GM12878 (cell line): ENCODE data around the gene SMIM17. TPM values are rescaled to one million over a fixed set of nuclear protein-coding genes. Genes with fewer than 3 reads are reported as not detected.

ENCODE experiments used
- ATAC-seq: fragments of 200-7000 bp; cut with Tn5 transposase; 3 replicates; pipeline ENCODE4 v1.9.1; 2020; ENCODE audit warnings: mild to moderate bottlenecking, moderate library complexity
- BruUV-seq: library from RNA; stranded (reverse); fragments of 400-500 nt; replicated peaks from 2 replicates; lab custom pipeline; 2021; lab: Mats Ljungman, UMichigan
- CTCF ChIA-PET: fragments of 300-600 bp; sonication (Branson Sonifier 250); formaldehyde crosslinking; extraction: SDS; loops from one replicate; lab custom pipeline; 2021; ENCODE audit warnings: inconsistent platforms; lab: Yijun Ruan, JAX
- POLR2A ChIA-PET: fragments of 350-600 bp; formaldehyde crosslinking; extraction: SDS; loops from one replicate; lab custom pipeline; 2021; ENCODE audit warnings: inconsistent platforms; lab: Charles Lee
- RAD21 ChIA-PET: fragments of 300-600 bp; sonication (Branson Sonifier 250); formaldehyde crosslinking; loops from one replicate; lab custom pipeline; 2023; ENCODE audit warnings: antibody characterized with exemption; ENCODE audit not compliant: unreplicated experiment; lab: Charles Lee
- SMC1A ChIA-PET: fragments of 300-600 bp; sonication (Branson Sonifier 250); formaldehyde crosslinking; loops from one replicate; lab custom pipeline; 2023; ENCODE audit not compliant: unreplicated experiment, uncharacterized antibody; lab: Charles Lee
- DNase-seq: peaks from one replicate; pipeline ENCODE4 v3.0.0-alpha.2; 2011; ENCODE audit warnings: low read depth, low spot score
- FAIRE-seq: peaks from 3 replicates; lab custom pipeline; 2011; peaks lifted over from hg19 to GRCh38; lab: Jason Lieb, UNC
- H2AFZ ChIP-seq: 2 replicates; pipeline ENCODE4 v1.6.0; 2011; ENCODE audit warnings: low read depth, low read length, control low read depth; ENCODE audit not compliant: control insufficient read depth
- H3K27ac ChIP-seq: 2 replicates; pipeline ENCODE4 v1.5.1; 2011; ENCODE audit warnings: control low read depth; ENCODE audit not compliant: control insufficient read depth, insufficient read depth
- H3K27me3 ChIP-seq, 2 experiments: replicated peaks in 1 of 2; 2 replicates each; pipeline versions ENCODE4 v1.6.0 to v1.6.1; 2011; ENCODE audit warnings: low read length in 1 of 2; ENCODE audit not compliant: control insufficient read depth in 2 of 2, insufficient read depth in 2 of 2
- H3K36me3 ChIP-seq, 2 experiments: 2 replicates each; pipeline ENCODE4 v1.5.1; 2011; ENCODE audit warnings: low read length in 1 of 2; ENCODE audit not compliant: control insufficient read depth in 2 of 2, insufficient read depth in 2 of 2
- H3K4me1 ChIP-seq: 2 replicates; pipeline ENCODE4 v1.6.1; 2011; ENCODE audit warnings: mild to moderate bottlenecking, low read length, moderate library complexity, mixed read lengths; ENCODE audit not compliant: control insufficient read depth, insufficient read depth
- H3K4me2 ChIP-seq: 2 replicates; pipeline ENCODE4 v1.6.0; 2011; ENCODE audit warnings: control low read depth; ENCODE audit not compliant: control insufficient read depth, insufficient read depth
- H3K4me3 ChIP-seq: fragments of 200-600 bp; sonication (generic); 2 replicates; pipeline ENCODE4 v1.5.1; 2016
- H3K79me2 ChIP-seq: 2 replicates; pipeline ENCODE4 v1.6.0; 2011; ENCODE audit warnings: low read length; ENCODE audit not compliant: control insufficient read depth, insufficient read depth
- H3K9ac ChIP-seq: 2 replicates; pipeline ENCODE4 v1.8.0; 2011; ENCODE audit warnings: low read length, control low read depth, mixed read lengths; ENCODE audit not compliant: control insufficient read depth, insufficient read depth
- H3K9me3 ChIP-seq: replicated peaks from 3 replicates; pipeline ENCODE4 v1.5.1; 2011; ENCODE audit warnings: mild to moderate bottlenecking, low read length; ENCODE audit not compliant: control insufficient read depth, insufficient read depth
- H4K20me1 ChIP-seq: 2 replicates; pipeline ENCODE4 v1.6.0; 2011; ENCODE audit not compliant: control insufficient read depth, insufficient read depth
- MTA2 ChIP-seq: fragments of 450-650 bp; IDR thresholded peaks from 2 replicates; pipeline ENCODE4 v1.6.1; 2016; ENCODE audit warnings: low read depth, mild to moderate bottlenecking, moderate library complexity
- MXI1 ChIP-seq: fragments of 150-350 bp; IDR thresholded peaks from 2 replicates; pipeline ENCODE4 v1.6.1; 2011; ENCODE audit warnings: low read depth, mild to moderate bottlenecking, inconsistent platforms, low read length, improper control_type of control experiment
- NBN ChIP-seq: fragments of 450-650 bp; IDR thresholded peaks from 2 replicates; pipeline ENCODE4 v1.6.1; 2016
- POLR2A ChIP-seq: IDR thresholded peaks from 2 replicates; pipeline ENCODE4 v1.6.1; 2011; ENCODE audit warnings: low read depth, mild to moderate bottlenecking, low read length
- RUNX3 ChIP-seq: IDR thresholded peaks from 2 replicates; pipeline ENCODE4 v1.6.1; 2012; ENCODE audit warnings: low read length, inconsistent platforms
- TAF1 ChIP-seq: IDR thresholded peaks from 2 replicates; pipeline ENCODE4 v1.6.1; 2011; ENCODE audit warnings: mild to moderate bottlenecking, low read depth, low read length, borderline replicate concordance
- ZNF24 ChIP-seq: fragments of 450-650 bp; IDR thresholded peaks from 2 replicates; pipeline ENCODE4 v1.6.1; 2017; ENCODE audit warnings: antibody characterized with exemption, mild to moderate bottlenecking
- WGBS: methylation state at CpG from one replicate; pipeline ENCODE4 v1.1.6; 2016; ENCODE audit warnings: low lambda C conversion rate; ENCODE audit not compliant: insufficient replicate concordance, insufficient coverage; ENCODE audit errors: missing lambda C conversion rate; 5-methylcytosine and 5-hydroxymethylcytosine counted together
- in situ Hi-C: fragments of 300-500 bp; cut with MboI; formaldehyde crosslinking; loops from 9 replicates; pipeline ENCODE4 v1.14.3; 2018; ENCODE audit warnings: mixed read lengths
- intact Hi-C: fragments of 100-400 bp; cut with micrococcal nuclease; formaldehyde crosslinking; loops from one replicate; pipeline ENCODE4 v1.14.2; 2022; ENCODE audit not compliant: unreplicated experiment
- polyA plus RNA-seq, 11 experiments: library from polyadenylated mRNA; depleted of rRNA in 4 of 11; unstranded in 6 of 11; stranded (reverse) in 5 of 11; fragments of >200 nt; fragmentation: Nextera tagmentation in 4 of 11; fragmentation: Illumina TruSeq in 1 of 11; extraction: Ambion mirVana in 4 of 11; extraction: Trizol in 1 of 11; gene quantifications; 1 replicate in 1 of 11; 2 replicates in 10 of 11; pipeline versions ENCODE4 v1.2.1 to v1.2.3, GENCODE V29; 2011 to 2016; ENCODE audit warnings: inconsistent platforms in 2 of 11, missing spikeins in 2 of 11, low read depth in 1 of 11
- total RNA-seq, 4 experiments: library from RNA; depleted of rRNA in 3 of 4; stranded (reverse); fragments of >200 nt in 3 of 4; fragmentation: Illumina TruSeq in 1 of 4; extraction: Trizol in 1 of 4; gene quantifications; 2 replicates each; pipeline versions ENCODE4 v1.2.1 to v1.2.3, GENCODE V29; 2013 to 2021
- TF ChIP-seq, protein P1 (sequence below): fragments of 450-650 bp; IDR thresholded peaks from 2 replicates; pipeline ENCODE4 v1.6.1; 2018; ENCODE audit warnings: borderline replicate concordance, mild to moderate bottlenecking; ENCODE audit not compliant: partially characterized antibody
- TF ChIP-seq, protein P2 (sequence below): IDR thresholded peaks from 2 replicates; pipeline ENCODE4 v1.6.1; 2012; ENCODE audit warnings: low read length, inconsistent platforms

SMIM17 gene
- total and polyA plus RNA-seq, 10 of the 15 experiments (the other 5 are each of a cell fraction or from before 2014, with no cell fraction given) = 0.07 to 0.23 (median 0.17) TPM; not detected in 6

- TF ChIP-seq, protein P1, sequence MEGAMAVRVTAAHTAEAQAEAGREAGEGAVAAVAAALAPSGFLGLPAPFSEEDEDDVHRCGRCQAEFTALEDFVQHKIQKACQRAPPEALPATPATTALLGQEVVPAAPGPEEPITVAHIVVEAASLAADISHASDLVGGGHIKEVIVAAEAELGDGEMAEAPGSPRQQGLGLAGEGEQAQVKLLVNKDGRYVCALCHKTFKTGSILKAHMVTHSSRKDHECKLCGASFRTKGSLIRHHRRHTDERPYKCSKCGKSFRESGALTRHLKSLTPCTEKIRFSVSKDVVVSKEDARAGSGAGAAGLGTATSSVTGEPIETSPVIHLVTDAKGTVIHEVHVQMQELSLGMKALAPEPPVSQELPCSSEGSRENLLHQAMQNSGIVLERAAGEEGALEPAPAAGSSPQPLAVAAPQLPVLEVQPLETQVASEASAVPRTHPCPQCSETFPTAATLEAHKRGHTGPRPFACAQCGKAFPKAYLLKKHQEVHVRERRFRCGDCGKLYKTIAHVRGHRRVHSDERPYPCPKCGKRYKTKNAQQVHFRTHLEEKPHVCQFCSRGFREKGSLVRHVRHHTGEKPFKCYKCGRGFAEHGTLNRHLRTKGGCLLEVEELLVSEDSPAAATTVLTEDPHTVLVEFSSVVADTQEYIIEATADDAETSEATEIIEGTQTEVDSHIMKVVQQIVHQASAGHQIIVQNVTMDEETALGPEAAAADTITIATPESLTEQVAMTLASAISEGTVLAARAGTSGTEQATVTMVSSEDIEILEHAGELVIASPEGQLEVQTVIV = no peak
- no peak for TF ChIP-seq NBN
These were observed 25.4 kb upstream of the SMIM17 start (continued) for GRCh38 chr19:56617531-56617930.

GRCh38 chr19:56619121-56619520 lies 23.8 kb upstream of the SMIM17 start:
- Histone ChIP-seq H3K4me2 (no peak overlapping the region), H3K9me3 (peaks cover 10% of the 10 kb centered on the region; the same call in 1 of the 3 replicates), H3K9ac (no peak overlapping the region), H2AFZ (no peak overlapping the region), H3K4me3 (no peak overlapping the region), H3K27me3 (no peaks in the 10 kb centered on the region), H3K79me2 (no peaks in the 10 kb centered on the region), H3K36me3 (no peaks in the 10 kb centered on the region; a peak in 2 of 4 replicates), H3K4me1 (no peaks in the 10 kb centered on the region), H3K27ac (no peak overlapping the region), H4K20me1 (no peaks in the 10 kb centered on the region)
- in situ Hi-C loops = no loop called here
- no peak for DNase-seq
- intact Hi-C loops = no loop called here
- WGBS = 79% methylated on average over 8 of the region's 8 CpGs
- no peak for FAIRE-seq
- BruUV-seq = no TSS peak
- no peak for TF ChIP-seq POLR2A
- no peak for TF ChIP-seq MXI1
- no peak for TF ChIP-seq MTA2
- TF ChIP-seq, protein P2, sequence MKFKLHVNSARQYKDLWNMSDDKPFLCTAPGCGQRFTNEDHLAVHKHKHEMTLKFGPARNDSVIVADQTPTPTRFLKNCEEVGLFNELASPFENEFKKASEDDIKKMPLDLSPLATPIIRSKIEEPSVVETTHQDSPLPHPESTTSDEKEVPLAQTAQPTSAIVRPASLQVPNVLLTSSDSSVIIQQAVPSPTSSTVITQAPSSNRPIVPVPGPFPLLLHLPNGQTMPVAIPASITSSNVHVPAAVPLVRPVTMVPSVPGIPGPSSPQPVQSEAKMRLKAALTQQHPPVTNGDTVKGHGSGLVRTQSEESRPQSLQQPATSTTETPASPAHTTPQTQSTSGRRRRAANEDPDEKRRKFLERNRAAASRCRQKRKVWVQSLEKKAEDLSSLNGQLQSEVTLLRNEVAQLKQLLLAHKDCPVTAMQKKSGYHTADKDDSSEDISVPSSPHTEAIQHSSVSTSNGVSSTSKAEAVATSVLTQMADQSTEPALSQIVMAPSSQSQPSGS = no peak
- TF ChIP-seq ZNF24 = no peak
- no peak for TF ChIP-seq TAF1
- no peak for TF ChIP-seq RUNX3
- ATAC-seq = no peak
- RAD21 ChIA-PET = no interaction called here
- SMC1A ChIA-PET = no interaction called here
- CTCF ChIA-PET = no interaction called here
- POLR2A ChIA-PET = no interaction called here
